SW480 (cell line): ENCODE measurements around the gene MINDY4.

ENCODE experiments used
- DNase-seq: peaks from one replicate; pipeline ENCODE4 v3.0.0-alpha.2; 2016; ENCODE audit warnings: low spot score

Gene MINDY4

DNA sequence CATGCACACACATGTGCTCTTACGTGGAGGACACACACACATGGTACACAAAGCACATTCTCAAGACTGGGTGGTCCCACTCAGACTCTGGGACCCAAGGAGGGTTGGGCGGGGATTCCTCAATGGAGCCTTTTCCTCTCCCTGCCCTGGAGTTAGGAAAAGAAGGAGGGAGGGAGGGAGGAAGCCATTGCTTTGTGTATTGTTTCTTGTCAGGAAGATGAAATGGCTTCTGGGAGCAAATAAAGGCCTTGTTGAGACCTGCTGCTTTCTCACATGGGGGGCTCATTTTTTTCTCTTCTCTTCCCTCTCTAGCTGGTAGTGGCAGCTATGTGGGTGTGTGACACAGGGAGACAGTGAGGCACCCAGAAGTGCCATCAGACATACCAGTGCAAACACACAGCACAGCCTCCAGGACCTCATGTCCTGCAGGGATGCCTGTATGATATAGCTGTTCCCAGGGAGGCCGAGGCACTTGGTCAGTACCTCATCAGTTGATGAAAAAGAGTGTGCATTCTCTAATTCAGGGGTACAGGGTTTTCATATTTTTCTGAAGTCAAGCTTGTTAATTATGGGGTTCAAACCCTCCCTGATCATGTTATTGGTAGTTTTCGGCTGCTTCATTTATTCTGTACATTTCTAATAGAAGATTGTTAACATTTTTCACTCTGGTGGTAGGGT is 146.1 kb downstream of the MINDY4 start:
- no peak for DNase-seq

DNA sequence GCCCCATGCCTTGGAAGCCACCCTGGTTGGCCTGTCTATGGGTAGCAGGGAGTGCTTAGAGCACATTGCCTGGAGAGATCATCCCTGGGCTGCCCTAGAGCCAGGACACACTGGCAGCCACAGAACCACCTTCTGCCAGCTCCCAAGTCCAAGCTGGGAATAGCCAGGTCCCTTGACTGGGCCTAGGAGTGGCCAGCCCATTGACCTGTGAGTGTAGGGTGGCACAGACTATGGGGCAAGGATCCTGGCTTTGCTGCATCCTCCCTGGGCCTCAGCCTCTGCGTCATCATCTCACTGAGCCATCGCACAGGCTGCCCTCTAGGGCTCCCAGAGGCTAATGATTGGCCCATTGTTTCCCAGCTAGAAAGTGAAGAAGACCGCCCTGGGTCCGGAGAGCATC is 147.5 kb downstream of the MINDY4 start:
- DNase-seq = no peak

DNA sequence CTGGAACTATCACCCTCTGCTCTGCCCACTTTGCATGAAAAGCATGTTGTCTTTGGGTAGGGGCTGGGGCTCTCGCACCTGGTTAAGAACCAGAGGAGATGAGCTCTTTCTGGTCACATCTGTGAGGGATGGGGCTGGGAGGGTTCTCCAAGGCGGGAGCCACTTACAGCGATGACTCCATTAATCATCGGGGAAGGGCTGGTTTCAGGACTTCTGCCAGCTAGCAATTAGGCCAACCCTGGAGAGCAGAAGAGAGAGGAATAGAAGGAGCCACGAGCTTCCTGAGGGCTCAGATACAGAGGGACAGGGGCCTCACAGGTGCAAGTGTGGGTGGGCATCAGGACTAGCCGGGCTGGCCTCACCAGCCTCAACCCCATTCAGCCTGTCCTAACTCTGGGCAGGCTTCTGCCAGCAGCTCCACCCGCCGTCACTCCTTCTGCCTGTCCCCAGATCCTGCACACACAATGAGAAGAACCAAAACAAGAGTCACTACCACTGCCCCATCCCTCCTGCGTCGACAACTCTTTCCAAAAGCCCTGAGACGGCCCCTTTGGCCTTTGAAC is 148.9 kb downstream of the MINDY4 start:
- DNase-seq = no peak

DNA sequence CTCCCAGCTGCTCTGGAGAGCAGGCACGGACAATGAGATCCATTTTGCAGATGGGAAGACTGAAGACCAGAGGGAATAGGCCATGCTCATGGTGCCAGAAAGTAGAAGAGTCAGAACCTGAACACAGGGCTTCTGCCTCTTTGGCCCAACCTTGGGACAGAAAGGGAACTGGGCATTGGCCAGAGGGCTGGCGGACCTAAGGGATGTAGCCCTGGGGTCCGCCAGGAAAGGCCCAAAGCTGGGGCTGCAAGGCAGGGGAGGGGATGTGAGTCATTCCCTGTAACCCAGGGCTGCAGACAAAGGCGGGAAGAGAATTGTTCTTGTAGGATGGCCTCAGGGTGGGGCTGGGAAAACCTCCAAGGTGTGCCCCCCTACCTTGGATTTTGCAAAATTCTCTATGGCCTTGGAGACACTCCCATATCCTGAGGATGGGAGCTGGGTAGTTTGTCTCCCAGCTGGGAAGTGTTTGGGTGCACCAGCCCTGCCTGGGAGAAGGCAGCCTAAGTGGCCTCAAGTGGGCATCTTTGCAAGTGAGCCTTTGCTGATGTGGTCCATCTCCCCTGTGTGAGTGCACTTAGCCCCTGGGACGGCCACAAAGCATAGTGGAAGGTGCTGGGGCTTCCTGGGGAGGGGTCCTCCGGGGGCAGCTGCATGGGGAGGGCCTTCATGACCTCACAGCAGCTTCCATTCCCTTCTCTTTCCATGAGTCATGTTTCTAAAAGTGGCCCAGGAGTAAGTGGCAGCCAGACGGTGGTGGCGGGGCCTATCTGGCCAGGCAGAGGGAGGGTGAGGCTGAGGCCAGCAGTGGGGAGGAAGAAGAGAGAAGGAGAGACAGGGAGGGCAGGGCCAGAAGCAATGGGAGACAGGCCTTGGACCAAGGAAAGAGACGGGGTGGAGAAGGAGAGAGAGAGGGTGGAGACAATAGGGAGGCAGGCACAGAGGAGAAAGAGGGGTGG is 149.6 kb downstream of the MINDY4 start:
- no peak for DNase-seq

DNA sequence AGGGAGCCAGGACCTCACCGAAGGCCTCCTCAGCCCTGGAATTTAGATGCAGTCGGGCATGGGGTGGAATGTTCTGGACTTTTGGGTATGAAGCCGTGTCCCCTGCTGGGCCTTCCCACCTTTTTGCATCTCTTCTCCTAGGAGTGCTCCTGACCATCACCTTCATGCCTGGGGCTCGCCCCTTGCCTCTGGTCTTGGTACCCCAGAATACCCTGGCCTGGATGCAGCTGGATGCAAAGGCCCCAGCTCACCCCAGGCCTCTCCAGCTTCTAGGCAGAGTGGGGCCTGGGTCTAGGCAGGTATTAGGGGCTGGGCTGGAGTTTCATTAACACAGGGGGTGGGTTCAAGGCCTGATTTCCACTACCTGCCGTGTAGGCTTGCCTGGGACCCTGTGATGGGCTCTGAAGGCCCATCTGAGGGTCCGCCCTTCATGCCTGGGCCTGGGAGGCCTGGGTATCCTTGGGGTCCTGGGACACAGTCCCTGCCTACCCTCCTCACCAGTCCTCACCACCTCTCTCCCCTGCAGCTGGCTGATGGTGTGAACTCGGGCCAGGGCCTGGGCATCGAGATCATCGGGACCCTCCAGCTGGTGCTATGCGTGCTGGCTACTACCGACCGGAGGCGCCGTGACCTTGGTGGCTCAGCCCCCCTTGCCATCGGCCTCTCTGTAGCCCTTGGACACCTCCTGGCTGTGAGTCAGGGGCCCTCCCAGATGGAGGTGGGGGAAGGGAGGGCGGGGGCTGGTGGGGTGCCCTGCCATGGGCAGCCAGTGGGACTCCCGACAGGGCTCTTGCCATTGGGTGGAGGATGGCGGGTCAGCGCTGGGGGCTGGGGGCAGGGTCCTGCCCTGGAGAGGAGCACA is 150.6 kb downstream of the MINDY4 start:
- DNase-seq = no peak

- no peak for DNase-seq
These were observed 151.4 kb downstream of the MINDY4 start for GRCh38 chr7:30922596-30922995.

DNA sequence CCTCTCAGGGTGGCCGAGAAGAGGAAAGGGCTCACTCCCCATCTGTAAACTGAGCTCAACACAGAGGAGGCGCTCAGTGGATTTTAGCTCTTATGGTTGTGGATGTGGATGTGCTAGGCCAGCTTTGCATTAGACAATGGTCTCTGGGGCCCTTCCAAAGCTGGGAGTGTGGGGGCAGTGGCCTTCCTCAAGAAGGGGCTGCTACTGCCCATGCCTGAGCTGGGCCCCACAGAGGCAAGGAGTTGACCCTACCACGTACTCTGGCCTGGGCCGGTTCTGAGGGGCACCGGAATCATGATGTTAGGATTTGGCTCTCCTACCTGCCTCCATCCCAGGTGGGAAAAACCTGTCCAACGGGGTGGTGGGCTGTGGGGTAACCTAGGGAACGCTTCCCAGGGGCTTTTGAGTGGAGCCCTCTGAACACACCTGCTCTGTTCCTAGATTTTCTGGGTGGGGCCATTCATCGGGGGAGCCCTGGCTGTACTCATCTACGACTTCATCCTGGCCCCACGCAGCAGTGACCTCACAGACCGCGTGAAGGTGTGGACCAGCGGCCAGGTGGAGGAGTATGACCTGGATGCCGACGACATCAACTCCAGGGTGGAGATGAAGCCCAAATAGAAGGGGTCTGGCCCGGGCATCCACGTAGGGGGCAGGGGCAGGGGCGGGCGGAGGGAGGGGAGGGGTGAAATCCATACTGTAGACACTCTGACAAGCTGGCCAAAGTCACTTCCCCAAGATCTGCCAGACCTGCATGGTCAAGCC is 152.0 kb downstream of the MINDY4 start:
- no peak for DNase-seq

- no peak for DNase-seq
These were observed 152.7 kb downstream of the MINDY4 start for GRCh38 chr7:30923774-30924413.

DNA sequence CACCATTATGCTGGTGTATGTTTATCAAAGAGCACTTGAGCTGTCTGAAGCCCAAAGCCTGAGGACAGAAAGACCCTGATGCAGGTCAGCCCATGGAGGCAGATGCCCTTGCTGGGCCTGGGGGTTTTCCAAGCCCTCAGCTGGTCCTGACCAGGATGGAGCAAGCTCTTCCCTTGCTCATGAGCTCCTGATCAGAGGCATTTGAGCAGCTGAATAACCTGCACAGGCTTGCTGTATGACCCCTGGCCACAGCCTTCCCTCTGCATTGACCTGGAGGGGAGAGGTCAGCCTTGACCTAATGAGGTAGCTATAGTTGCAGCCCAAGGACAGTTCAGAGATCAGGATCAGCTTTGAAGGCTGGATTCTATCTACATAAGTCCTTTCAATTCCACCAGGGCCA is 153.4 kb downstream of the MINDY4 start:
- DNase-seq = no peak

- no peak for DNase-seq
These were observed 153.9 kb downstream of the MINDY4 start for GRCh38 chr7:30925117-30925516.

- DNase-seq = no peak
These were observed 154.7 kb downstream of the MINDY4 start for GRCh38 chr7:30925913-30926312.

DNA sequence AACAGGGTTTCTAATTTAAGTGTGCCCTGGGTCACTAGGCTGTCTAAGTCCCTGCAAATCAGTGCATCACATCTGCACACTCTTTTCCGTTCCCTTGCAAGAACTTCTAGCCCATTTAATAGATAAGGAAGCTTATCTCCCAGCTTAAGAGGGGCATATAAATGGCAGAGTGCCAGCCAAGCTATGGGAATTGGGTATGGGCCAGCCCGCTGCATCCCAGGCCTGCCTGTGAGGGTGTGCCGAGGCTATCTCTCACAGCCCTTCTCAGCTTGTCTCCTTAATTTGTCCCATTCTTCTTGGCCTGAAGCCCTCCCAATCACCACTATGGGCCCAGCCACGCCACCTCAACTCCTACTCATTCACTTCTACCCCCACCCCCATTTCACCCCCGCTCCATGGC is 155.1 kb downstream of the MINDY4 start:
- no peak for DNase-seq

DNA sequence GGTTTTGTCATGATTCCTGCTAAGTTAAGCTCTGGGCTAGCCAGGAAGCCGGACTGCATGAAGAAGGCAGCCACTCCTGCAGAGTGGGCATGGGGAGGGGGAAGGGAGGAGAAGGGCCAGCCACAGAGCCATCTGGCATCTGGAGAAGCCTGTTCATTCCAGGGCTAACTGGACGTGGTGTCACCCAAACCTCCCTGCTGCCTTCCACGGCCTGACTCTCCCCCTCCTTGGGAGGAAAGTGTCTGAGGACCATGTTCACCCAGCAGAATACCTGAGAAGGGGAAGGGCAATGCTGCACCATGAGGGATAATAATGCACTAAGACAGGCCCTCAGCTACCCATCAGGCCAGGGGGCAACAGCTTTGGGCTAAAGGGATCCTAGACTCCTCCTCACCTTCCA is 155.8 kb downstream of the MINDY4 start:
- DNase-seq = no peak

GRCh38 chr7:30927559-30927958 is 156.3 kb downstream of the MINDY4 start:
- no peak for DNase-seq

- no peak for DNase-seq
These were observed 157.1 kb downstream of the MINDY4 start for GRCh38 chr7:30928254-30928872.

DNA sequence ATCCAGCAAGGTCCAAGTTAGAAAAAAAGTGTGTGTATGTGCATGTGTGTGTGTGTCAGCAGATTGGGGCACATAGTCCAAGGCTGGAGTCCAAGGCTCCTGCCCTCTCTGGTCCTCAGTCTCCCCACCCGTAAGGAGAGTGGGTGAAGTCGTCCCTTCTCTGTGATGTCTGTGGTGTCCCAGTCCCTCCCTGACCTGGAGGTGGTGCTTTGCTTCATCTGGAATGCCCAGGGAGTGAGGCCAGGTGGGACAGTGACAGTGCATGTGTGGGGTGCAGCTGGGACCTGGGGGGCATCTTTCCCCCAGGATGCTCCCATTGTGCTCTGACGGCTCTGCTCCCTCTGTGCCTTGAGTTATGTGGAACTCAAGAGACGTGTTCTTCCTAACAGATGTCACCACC is 158.5 kb downstream of the MINDY4 start:
- DNase-seq = no peak

DNA sequence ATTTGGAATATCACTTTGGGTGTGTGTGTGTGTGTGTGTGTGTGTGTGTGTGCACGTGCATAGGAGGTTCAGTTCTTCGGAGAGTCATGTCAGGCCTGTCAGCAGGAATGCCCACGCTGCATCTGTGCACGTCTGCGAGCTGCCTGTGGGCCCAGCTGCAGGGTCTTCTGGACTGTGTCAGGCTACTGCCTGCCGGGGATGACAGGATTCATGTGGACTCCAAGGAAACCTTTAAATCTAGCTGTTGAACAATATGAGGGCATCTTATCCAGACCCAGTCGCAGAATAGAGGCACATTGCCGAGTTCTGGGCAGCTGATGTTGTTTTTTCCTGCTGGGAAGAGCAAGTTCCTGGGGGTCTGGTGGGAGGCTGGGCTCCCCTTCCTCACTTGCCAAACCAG is 159.4 kb downstream of the MINDY4 start:
- DNase-seq = no peak

DNA sequence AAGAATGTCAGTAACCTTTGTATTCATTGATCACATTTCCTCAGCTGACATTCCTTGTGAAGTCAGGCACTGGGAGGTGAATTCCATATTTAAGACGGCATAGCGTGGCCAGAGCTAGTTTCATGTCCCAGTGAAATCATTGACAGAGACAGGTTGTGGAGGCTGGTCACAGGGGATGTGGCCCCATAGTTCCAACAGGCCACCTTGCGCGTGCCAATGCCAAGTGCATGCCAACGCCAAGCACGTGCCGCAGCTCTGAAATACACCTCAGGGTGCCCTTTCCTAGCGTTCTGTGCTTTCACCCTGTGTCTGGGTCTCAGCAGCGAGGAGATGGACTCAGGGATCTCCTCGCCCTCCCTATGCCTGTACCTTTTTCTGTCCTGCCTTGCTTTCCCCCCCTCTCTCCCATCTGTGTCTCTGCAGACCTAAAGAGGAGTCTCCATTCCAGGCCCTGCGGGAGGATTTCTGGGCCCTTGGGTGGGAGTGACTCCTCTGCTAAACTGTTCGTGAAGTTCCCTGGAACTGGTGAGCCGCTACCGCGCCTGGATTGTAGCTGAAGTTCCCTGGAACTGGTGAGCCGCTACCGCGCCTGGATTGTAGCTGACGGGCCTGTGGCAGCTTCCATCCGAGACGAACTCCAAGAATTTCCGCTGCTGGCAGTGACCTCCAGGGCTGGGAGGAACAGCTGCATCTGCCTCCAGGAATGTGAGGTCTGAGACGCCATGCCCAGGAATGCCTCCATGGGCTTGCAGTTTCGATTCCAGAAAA is 160.1 kb downstream of the MINDY4 start:
- DNase-seq = no peak

DNA sequence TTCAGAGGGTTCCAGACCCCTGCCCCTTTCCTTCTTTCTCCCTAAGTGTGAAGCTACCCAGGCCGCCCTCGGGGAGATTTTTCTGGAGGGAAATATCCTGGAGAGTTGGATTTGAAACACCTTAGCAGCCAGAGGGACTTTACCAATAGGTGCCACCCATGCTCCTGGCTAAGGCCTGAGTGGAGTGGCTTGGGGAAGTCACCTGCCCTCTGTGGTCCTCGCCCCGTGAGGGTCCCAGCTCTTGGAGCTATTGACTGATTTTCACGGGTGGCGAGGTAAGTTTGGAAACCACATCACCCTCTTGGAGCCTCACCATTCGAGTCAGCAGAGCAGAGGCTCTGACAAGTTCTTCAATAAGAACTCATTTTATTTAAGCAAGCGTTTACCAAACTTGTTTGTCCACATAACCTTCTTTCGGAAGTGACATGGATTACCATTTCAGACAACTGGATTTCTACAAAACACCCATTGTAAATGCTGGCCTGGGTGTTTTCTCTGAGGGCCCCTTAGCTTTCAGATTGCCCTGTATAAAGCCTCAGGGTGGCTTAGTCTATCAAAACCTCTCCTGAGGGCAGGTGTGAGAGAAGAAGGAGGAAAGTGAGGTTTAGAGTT is 160.8 kb downstream of the MINDY4 start:
- no peak for DNase-seq
